Measurements from ENCODE around the gene MUS81.
"Not testable (repeated sequence)": the region's sequence is repeated elsewhere in the genome, so short reads cannot be mapped to it uniquely, and the experiment has no call there.

MUS81 gene

DNA sequence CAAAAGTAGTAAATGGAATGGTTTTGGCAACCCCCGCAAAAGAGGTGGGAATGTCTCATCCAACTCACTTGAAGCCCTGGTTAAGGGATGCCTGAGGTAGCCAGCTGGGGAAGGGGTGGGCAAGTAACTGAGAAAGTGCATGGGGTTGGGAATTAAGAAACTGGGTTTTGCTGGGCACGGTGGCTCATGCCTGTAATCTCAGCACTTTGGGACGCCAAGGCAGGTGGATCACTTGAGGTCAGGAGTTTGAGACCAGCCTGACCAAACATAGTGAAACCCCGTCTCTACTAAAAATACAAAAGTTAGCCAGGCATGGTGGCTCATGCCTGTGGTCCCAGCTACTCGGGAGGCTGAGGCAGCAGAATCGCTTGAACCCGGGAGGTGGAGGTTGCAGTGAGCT lies 11.5 kb upstream of the MUS81 start:
- not testable (repeated sequence) for DNase-seq (ENCODE audit: low spot score)

DNA sequence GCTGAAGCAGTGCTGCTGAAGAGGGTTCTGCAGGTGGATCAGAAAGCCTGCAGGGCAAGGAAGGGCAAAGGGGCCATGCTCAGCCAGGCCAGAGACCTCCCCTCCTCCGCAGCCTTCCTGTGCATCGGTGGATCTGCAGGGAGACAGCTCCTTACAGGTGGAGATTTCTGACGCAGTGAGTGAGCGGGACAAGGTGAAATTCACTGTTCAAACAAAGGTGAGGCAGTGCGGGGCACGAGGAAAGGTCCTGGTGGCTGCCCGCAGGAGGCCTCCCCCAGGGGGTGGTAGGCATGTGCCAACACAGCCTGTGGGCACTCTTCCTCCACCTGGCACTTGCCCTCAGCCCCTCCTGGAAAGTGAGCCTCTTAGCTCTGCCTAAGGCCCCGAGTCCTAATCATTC lies 10.9 kb upstream of the MUS81 start:
- DNase-seq (ENCODE audit: low spot score) = no peak

DNA sequence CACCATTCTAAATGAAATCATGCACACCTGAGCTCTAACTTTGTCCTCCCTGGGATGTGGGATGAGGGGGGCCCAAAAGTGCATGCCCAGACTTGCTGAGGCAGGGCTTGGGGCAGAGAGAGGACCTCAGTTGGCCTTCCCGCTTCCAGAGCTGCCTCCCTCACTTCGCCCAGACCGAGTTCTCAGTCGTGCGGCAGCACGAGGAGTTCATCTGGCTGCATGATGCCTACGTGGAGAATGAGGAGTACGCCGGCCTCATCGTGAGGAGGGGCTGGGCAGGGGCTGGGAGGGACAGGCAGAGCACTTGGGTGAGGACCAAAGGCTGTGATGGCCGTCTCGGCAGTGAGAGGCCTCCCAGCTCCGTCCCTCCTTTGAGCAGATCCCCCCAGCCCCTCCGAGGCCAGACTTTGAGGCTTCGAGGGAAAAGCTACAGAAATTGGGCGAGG lies 10.4 kb upstream of the MUS81 start:
- DNase-seq (ENCODE audit: low spot score) = no peak

GRCh38 chr11:65850217-65851082 lies 9.8 kb upstream of the MUS81 start:
- DNase-seq (ENCODE audit: low spot score) = no peak

DNA sequence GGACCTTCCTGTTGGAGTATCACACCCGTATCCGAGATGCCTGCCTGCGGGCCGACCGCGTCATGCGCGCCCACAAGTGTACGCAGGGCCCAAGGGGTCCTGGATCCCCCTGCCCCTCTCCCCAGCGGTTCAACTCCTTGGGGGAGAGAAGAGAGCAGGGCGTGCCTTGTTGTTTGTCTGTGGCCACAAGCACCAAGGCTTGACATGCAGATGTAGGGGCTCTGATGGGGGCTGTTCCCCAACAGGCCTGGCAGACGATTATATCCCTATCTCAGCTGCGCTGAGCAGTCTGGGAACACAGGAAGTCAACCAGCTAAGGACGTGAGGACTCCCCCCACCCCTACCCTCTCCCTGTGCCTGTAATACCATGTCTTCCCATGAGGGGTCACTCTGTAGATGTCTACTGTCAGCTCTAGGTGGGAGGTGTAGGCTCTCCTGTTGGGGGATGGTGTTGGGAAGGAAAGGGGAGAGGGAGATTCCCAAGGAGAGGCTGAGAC lies 9.1 kb upstream of the MUS81 start:
- no peak for DNase-seq (ENCODE audit: low spot score)

DNA sequence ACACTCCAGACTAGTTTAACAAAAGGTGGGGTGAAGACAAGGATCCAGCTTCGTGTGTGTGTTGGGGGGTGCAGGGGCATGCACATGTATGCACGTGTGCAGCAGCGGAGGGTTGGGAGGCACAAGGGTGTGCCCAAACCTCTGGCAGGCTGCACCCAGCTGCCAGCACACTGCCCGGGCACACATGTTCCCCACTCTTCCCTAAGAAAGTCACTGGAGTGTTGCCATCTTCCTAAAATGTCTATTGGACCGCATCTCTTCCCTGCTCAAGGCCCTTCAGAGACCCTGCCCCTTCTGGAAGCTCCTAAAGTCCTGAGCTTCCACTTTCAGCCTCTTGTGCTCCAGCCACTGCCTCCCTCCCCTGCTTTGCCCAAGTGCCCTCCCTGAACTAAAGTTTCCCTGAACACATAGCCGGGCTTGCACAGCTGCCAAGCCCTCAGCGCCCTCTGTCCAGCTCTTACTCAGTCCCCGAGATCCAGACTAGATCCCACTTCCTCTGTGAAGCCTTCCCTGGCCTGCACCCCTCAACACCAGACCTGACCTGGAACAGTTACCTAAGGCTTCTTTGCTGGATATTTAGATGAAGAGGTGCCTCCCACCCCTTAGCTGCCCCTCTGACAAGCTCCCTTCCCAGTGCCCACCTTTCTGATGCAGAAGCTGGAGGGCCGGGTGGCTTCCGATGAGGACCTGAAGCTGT lies 8.3 kb upstream of the MUS81 start:
- no peak for DNase-seq (ENCODE audit: low spot score)

DNA sequence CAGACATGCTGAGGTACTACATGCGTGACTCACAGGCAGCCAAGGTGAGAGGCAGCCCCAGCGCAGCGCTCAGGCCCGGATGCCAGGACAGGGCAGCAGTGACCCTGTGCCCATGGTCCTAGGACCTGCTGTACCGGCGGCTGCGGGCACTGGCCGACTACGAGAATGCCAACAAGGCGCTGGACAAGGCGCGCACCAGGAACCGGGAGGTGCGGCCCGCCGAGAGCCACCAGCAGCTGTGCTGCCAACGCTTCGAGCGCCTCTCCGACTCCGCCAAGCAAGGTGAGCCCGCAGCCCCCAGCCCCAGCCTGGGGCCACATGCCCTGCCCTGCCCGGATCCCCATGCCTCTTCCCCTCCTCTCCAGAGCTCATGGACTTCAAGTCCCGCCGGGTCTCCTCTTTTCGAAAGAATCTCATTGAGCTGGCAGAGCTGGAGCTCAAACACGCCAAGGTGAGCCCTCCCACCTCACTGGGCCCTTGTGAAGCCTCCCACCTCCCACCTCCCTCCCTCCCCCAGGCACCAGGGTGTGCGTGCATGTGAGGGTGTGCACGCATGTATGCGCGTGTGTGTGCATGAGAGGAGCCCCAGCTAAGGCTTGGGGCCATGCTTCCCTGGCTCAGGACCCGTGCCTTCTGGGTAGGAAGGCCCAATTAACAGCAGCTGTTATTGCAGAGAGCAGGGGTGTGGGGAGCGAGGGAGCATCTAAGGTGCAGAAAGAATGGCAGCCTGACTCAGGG lies 7.6 kb upstream of the MUS81 start:
- DNase-seq (ENCODE audit: low spot score) = no peak

- DNase-seq (ENCODE audit: low spot score) = no peak
Observed at GRCh38 chr11:65853246-65853979, 6.8 kb upstream of the MUS81 start.

DNA sequence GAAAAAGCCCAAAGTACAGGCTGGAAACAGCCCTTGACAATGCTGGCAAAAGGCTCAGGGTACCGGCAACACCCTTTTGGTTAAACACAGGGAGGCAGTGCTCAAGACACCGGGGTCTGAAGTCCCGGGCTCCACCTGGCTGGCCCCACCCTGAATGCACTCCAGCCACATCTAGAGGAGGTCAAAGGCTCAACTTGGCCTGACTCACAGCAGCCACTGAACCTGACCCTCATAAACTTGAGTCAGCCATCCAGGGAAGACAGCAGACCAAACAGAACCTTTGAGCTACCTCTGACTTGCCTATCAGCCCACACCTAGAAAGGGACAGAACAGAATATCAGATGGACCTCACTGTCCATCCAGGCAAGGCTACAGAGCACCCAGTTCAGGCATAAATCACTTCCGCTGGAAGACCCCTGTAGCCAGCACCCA lies 6.1 kb upstream of the MUS81 start:
- DNase-seq (ENCODE audit: low spot score) = no peak

GRCh38 chr11:65854852-65855837 lies 5.1 kb upstream of the MUS81 start:
- no peak for DNase-seq (ENCODE audit: low spot score)

DNA sequence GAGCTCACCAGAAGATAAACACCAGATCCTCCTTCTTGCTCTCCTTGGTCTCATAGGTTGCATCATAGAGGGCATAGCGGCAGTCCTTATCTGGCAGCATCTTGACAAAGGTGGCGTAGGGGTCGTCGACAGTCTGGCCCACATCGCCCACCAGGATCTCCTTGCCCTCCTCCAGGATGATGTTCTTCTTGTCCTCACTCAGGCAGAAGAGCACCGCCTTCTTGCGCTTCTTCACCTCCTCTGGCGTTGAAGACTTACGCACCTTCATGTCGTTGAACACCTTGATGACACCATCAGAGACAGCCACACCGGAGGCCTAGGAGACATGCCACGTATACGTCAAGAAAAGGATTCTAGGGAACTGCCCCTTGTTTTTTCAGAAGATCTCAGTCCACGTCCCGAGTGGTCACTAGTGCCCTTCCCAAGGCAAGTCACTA lies 4.3 kb upstream of the MUS81 start:
- no peak for DNase-seq (ENCODE audit: low spot score)

GRCh38 chr11:65856689-65857499 lies 3.3 kb upstream of the MUS81 start:
- DNase-seq (ENCODE audit: low spot score) = peak; percentile 64

- no peak for DNase-seq (ENCODE audit: low spot score)
Observed at GRCh38 chr11:65857500-65857852, 2.8 kb upstream of the MUS81 start.

DNA sequence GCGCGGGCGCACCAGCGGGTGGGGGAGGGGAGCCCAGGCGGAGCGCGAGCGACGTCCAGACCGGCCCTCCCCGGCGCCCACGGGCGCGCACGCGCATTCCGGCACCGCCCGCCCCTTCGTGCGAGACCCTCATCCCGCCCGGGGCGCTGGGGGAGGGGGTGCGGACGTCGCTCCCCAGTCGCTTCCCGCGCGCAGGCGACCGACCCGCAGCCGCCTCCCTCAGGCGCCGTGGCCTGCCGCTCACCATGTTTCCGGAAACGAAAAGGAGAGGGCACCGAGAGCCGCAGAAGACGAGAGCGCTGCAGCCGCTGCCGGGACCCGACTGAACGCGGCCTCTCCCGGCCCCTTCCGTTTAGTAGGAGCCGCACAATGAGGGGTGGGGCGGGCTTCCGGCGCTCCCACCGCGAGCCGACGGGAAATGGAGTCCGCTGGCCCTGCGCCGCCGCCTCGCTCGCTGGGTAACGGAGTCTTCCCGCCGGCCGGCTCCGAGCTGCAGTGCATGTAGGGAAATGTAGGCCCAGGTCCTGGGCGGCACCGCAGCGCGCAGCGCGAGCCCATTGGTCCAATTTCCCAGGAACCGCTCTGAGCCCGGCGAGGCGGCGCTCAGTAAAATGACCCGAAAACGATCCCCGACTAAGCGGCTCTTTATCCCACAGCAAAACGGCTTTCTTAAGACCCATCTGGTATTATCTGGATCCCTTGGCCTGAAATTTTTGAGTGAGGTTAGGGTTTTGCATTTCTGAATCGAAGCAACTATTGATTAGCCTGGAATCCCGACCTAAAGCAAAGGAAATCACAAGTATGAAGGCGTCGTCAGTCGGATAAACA lies 2.2 kb upstream of the MUS81 start, which contains the start of gene CFL1:
TSS of gene CFL1 (minus strand) at position 328 of the 828 bp plus-strand sequence. CDS start at position 247, 81 bp downstream.
- peak; percentile 91 for DNase-seq (ENCODE audit: low spot score)

GRCh38 chr11:65858681-65859087 lies 1.5 kb upstream of the MUS81 start:
- DNase-seq (ENCODE audit: low spot score) = no peak

GRCh38 chr11:65859095-65859811 lies 980 bp upstream of the MUS81 start:
- peak; percentile 95 for DNase-seq (ENCODE audit: low spot score)

- DNase-seq (ENCODE audit: low spot score) = no peak
Observed at GRCh38 chr11:65859812-65860277, 388 bp upstream of the MUS81 start.

DNA sequence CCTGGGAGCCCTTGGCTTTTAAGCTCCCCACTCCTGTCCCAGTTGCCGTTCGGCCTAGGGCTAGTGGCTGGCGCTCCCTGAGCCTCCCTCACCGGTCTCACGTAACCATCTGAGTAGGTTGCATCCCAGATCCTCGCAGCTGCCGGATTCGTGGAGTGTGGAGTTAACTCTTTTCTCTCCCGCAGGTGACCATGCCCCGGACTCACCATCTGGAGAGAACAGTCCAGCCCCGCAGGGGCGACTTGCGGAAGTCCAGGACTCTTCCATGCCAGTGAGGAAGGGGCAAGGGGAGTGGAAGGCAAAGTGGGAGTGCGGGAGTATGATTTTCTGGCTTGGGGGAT lies 902 bp downstream of the MUS81 start:
- no peak for DNase-seq (ENCODE audit: low spot score)
